Keratinocyte (primary cell): ENCODE data around the gene ACBD7. TPM values are rescaled to one million over a fixed set of nuclear protein-coding genes. Genes with fewer than 3 reads are reported as not detected.
A peak's percentile ranks its signal among the peaks of the same experiment; 100 is the strongest.

ENCODE experiments used
- DNase-seq: peaks from one replicate; pipeline ENCODE4 v3.0.0-alpha.2; 2011; ENCODE audit warnings: low read depth, missing footprints, low spot score
- FAIRE-seq: peaks from 2 replicates; lab custom pipeline; 2011; peaks lifted over from hg19 to GRCh38; lab: Jason Lieb, UNC
- H2AFZ ChIP-seq: 2 replicates; pipeline ENCODE4 v1.6.0; 2012; ENCODE audit warnings: low read length, control low read depth, inconsistent platforms; ENCODE audit not compliant: control insufficient read depth
- H3K27ac ChIP-seq: 2 replicates; pipeline ENCODE4 v1.5.1; 2011; ENCODE audit warnings: low read length; ENCODE audit not compliant: control insufficient read depth, insufficient read depth
- H3K27me3 ChIP-seq: 3 replicates; pipeline ENCODE4 v1.6.0; 2011; ENCODE audit warnings: low read length; ENCODE audit not compliant: control insufficient read depth, insufficient read depth; ENCODE audit errors: extremely low read depth
- H3K36me3 ChIP-seq, 2 experiments: 2 replicates in 1 of 2; 3 replicates in 1 of 2; pipeline ENCODE4 v1.5.1; 2011; ENCODE audit warnings: low read length in 2 of 2, mild to moderate bottlenecking in 1 of 2; ENCODE audit not compliant: control insufficient read depth in 2 of 2, insufficient read depth in 2 of 2; ENCODE audit errors: extremely low read depth in 1 of 2
- H3K4me1 ChIP-seq: 3 replicates; pipeline ENCODE4 v1.5.1; 2011; ENCODE audit warnings: low read length; ENCODE audit not compliant: control insufficient read depth, insufficient read depth; ENCODE audit errors: extremely low read depth
- H3K4me2 ChIP-seq: 3 replicates; pipeline ENCODE4 v1.6.0; 2011; ENCODE audit warnings: low read depth, low read length; ENCODE audit not compliant: control insufficient read depth, insufficient read depth; ENCODE audit errors: extremely low read depth
- H3K4me3 ChIP-seq, 3 experiments: fragments of 200-600 bp in 1 of 3; sonication (generic) in 1 of 3; 2 replicates in 2 of 3; 3 replicates in 1 of 3; pipeline ENCODE4 v1.5.1; 2011 to 2016; ENCODE audit warnings: low read length in 3 of 3, mild to moderate bottlenecking in 3 of 3, control low read depth in 2 of 3, inconsistent platforms in 1 of 3, low read depth in 1 of 3, mixed read lengths in 1 of 3, mixed run types in 1 of 3, moderate library complexity in 1 of 3; ENCODE audit not compliant: control insufficient read depth in 2 of 3, insufficient read depth in 2 of 3; ENCODE audit errors: extremely low read depth in 1 of 3
- H3K79me2 ChIP-seq: 2 replicates; pipeline ENCODE4 v1.6.0; 2012; ENCODE audit warnings: low read length; ENCODE audit not compliant: control insufficient read depth, insufficient read depth
- H3K9ac ChIP-seq: 3 replicates; pipeline ENCODE4 v1.6.0; 2011; ENCODE audit warnings: low read length; ENCODE audit not compliant: control insufficient read depth, insufficient read depth; ENCODE audit errors: extremely low read depth
- H3K9me1 ChIP-seq: 3 replicates; pipeline ENCODE4 v1.6.0; 2011; ENCODE audit warnings: low read length; ENCODE audit not compliant: control insufficient read depth, insufficient read depth; ENCODE audit errors: extremely low read depth
- H3K9me3 ChIP-seq: 2 replicates; pipeline ENCODE4 v1.5.1; 2012; ENCODE audit warnings: low read depth, low read length; ENCODE audit not compliant: control insufficient read depth
- H4K20me1 ChIP-seq: 3 replicates; pipeline ENCODE4 v1.6.0; 2011; ENCODE audit warnings: low read length; ENCODE audit not compliant: control insufficient read depth, insufficient read depth; ENCODE audit errors: extremely low read depth
- CTCF ChIP-seq, 3 experiments: IDR thresholded peaks in 1 of 3; conservative IDR thresholded peaks in 1 of 3; optimal IDR thresholded peaks in 1 of 3; 2 replicates in 2 of 3; 3 replicates in 1 of 3; pipeline versions ENCODE3 to v1.5.1; 2011; ENCODE audit warnings: low read length in 3 of 3, mild to moderate bottlenecking in 3 of 3, moderate library complexity in 2 of 3, control low read depth in 1 of 3, inconsistent platforms in 1 of 3; ENCODE audit not compliant: insufficient read depth in 2 of 3; ENCODE audit errors: extremely low read depth in 1 of 3
- EZH2 ChIP-seq: IDR thresholded peaks from one replicate; pipeline ENCODE4 v1.6.1; 2012; ENCODE audit warnings: inconsistent platforms, mild to moderate bottlenecking, low read length, moderate library complexity
- dilution Hi-C: fragments of 300-500 bp; cut with MboI; formaldehyde crosslinking; loops from one replicate; pipeline ENCODE4 v1.7.0; 2020; ENCODE audit warnings: low sequenced_read_pairs; ENCODE audit not compliant: extremely low pct_ligation_motif_present
- polyA plus RNA-seq, 5 experiments: library from polyadenylated mRNA; depleted of rRNA in 3 of 5; stranded (reverse) in 3 of 5; stranded (forward) in 1 of 5; unstranded in 1 of 5; fragments of >200 nt; gene quantifications; 1 replicate in 1 of 5; 2 replicates in 3 of 5; 3 replicates in 1 of 5; pipeline versions ENCODE4 v1.2.1 to v1.2.3, GENCODE V29; 2011 to 2012; ENCODE audit warnings: missing spikeins in 2 of 5, low read depth in 1 of 5, low replicate concordance in 1 of 5

The ACBD7 gene
- polyA plus RNA-seq, 1 donor (not counting 4 experiments of a cell fraction or from before 2014, with no cell fraction given): 0.20 TPM

- Histone ChIP-seq H3K79me2 (no peaks in the 10 kb centered on the region), H3K9ac (no peak overlapping the region), H3K9me1 (no peaks in the 10 kb centered on the region), H3K27ac (peak overlapping the region; percentile 72), H3K9me3 (no peaks in the 10 kb centered on the region), H3K27me3 (no peaks in the 10 kb centered on the region), H3K4me2 (no peak overlapping the region), H3K36me3 (peaks cover 11 to 18% of the 10 kb centered on the region in 2 experiments), H2AFZ (no peak overlapping the region), H4K20me1 (no peaks in the 10 kb centered on the region), H3K4me3 (no peak overlapping the region), H3K4me1 (peaks cover 24% of the 10 kb centered on the region)
- DNase-seq (no peak), FAIRE-seq (no peak)
- TF ChIP-seq CTCF (optimal IDR thresholded peaks at IDR 0.05 in 1 of 3, IDR thresholded peaks at IDR 0.05 in 1 of 3, conservative IDR thresholded peaks at IDR 0.05 in 1 of 3; ENCODE audit: extremely low read depth in 1 of 3, insufficient read depth in 2 of 3, low read length in 3 of 3) (no peak), EZH2 (no peak)
- dilution Hi-C loops: no loop called here
Measured at GRCh38 chr10:15122477-15123030, 34.0 kb upstream of the ACBD7 start.

- no peak overlapping the region for H3K27ac ChIP-seq
- H4K20me1 ChIP-seq: no peaks in the 10 kb centered on the region
- no peak for DNase-seq
- no peaks in the 10 kb centered on the region for H3K79me2 ChIP-seq
- peaks cover 24% of the 10 kb centered on the region for H3K4me1 ChIP-seq
- TF ChIP-seq CTCF (optimal IDR thresholded peaks at IDR 0.05 in 1 of 3, IDR thresholded peaks at IDR 0.05 in 1 of 3, conservative IDR thresholded peaks at IDR 0.05 in 1 of 3; ENCODE audit: extremely low read depth in 1 of 3, insufficient read depth in 2 of 3, low read length in 3 of 3): no peak
- no peak for TF ChIP-seq EZH2
- H3K27me3 ChIP-seq: no peaks in the 10 kb centered on the region
- no peak overlapping the region for H2AFZ ChIP-seq
- peaks cover 11 to 18% of the 10 kb centered on the region in 2 experiments for H3K36me3 ChIP-seq
- no peak for FAIRE-seq
- dilution Hi-C loops: no loop called here
- H3K4me2 ChIP-seq: no peak overlapping the region
- H3K9me3 ChIP-seq: no peaks in the 10 kb centered on the region
- H3K9me1 ChIP-seq: no peaks in the 10 kb centered on the region
- no peak overlapping the region for H3K9ac ChIP-seq
- no peak overlapping the region for H3K4me3 ChIP-seq
Measured at GRCh38 chr10:15121707-15122106, 33.1 kb upstream of the ACBD7 start.
